Astrocyte (in vitro differentiated cells and primary cell): ENCODE data around the gene INPP4A. TPM values are rescaled to one million over a fixed set of nuclear protein-coding genes. Genes with fewer than 3 reads are reported as not detected.

Experiments used
- DNase-seq: peaks from one replicate; pipeline ENCODE4 v3.0.0-alpha.2; 2010; ENCODE audit warnings: low read depth
- FAIRE-seq: peaks from 2 replicates; lab custom pipeline; 2011; peaks lifted over from hg19 to GRCh38; lab: Jason Lieb, UNC
- H2AFZ ChIP-seq: 2 replicates; pipeline ENCODE4 v1.6.0; 2012; ENCODE audit warnings: low read depth, low read length, inconsistent platforms
- H3K27ac ChIP-seq: 2 replicates; pipeline ENCODE4 v1.5.1; 2011; ENCODE audit warnings: low read depth, low read length, inconsistent platforms
- H3K27me3 ChIP-seq: 2 replicates; pipeline ENCODE4 v1.6.0; 2011; ENCODE audit warnings: low read length, inconsistent platforms; ENCODE audit not compliant: insufficient read depth
- H3K36me3 ChIP-seq: 2 replicates; pipeline ENCODE4 v1.5.1; 2011; ENCODE audit warnings: low read length, inconsistent platforms; ENCODE audit not compliant: insufficient read depth
- H3K4me1 ChIP-seq: 2 replicates; pipeline ENCODE4 v1.5.1; 2011; ENCODE audit warnings: low read length, inconsistent platforms; ENCODE audit not compliant: insufficient read depth
- H3K4me2 ChIP-seq: 2 replicates; pipeline ENCODE4 v1.6.0; 2012; ENCODE audit warnings: low read length, inconsistent platforms
- H3K4me3 ChIP-seq: 2 replicates; pipeline ENCODE4 v1.5.1; 2011; ENCODE audit warnings: low read depth, mild to moderate bottlenecking, low read length, inconsistent platforms; ENCODE audit not compliant: insufficient read depth
- H3K79me2 ChIP-seq: 2 replicates; pipeline ENCODE4 v1.6.0; 2012; ENCODE audit warnings: mild to moderate bottlenecking, low read length, inconsistent platforms; ENCODE audit not compliant: insufficient read depth
- H3K9ac ChIP-seq: 2 replicates; pipeline ENCODE4 v1.6.0; 2012; ENCODE audit warnings: mild to moderate bottlenecking, low read length, inconsistent platforms
- H3K9me3 ChIP-seq: 2 replicates; pipeline ENCODE4 v1.5.1; 2012; ENCODE audit warnings: low read depth, mild to moderate bottlenecking, low read length, inconsistent platforms; ENCODE audit not compliant: insufficient read depth
- H4K20me1 ChIP-seq: 2 replicates; pipeline ENCODE4 v1.6.0; 2012; ENCODE audit warnings: low read length, inconsistent platforms; ENCODE audit not compliant: insufficient read depth
- H3K27ac Mint-ChIP-seq: one replicate; pipeline ENCODE4 v1.8.0; 2021; ENCODE audit warnings: mild to moderate bottlenecking, mixed read lengths; ENCODE audit not compliant: unreplicated experiment
- H3K27me3 Mint-ChIP-seq: one replicate; pipeline ENCODE4 v1.8.0; 2021; ENCODE audit warnings: low read depth, mixed read lengths; ENCODE audit not compliant: unreplicated experiment
- H3K36me3 Mint-ChIP-seq: one replicate; pipeline ENCODE4 v1.8.0; 2021; ENCODE audit warnings: low read depth, mixed read lengths; ENCODE audit not compliant: unreplicated experiment
- H3K4me1 Mint-ChIP-seq: one replicate; pipeline ENCODE4 v1.8.0; 2021; ENCODE audit warnings: low read depth, mixed read lengths; ENCODE audit not compliant: unreplicated experiment
- H3K4me3 Mint-ChIP-seq: one replicate; pipeline ENCODE4 v1.8.0; 2021; ENCODE audit warnings: mild to moderate bottlenecking, moderate library complexity, mixed read lengths; ENCODE audit not compliant: unreplicated experiment
- H3K9me3 Mint-ChIP-seq: one replicate; pipeline ENCODE4 v1.8.0; 2021; ENCODE audit warnings: mild to moderate bottlenecking, mixed read lengths; ENCODE audit not compliant: unreplicated experiment
- CTCF ChIP-seq: IDR thresholded peaks from 2 replicates; pipeline ENCODE4 v1.5.1; 2011; ENCODE audit warnings: low read depth, mild to moderate bottlenecking, inconsistent platforms, low read length, moderate library complexity; ENCODE audit not compliant: insufficient read depth
- EZH2 ChIP-seq: IDR thresholded peaks from 2 replicates; pipeline ENCODE4 v1.6.1; 2012; ENCODE audit warnings: mild to moderate bottlenecking, low read length, inconsistent platforms; ENCODE audit not compliant: insufficient read depth
- total RNA-seq: library from RNA; stranded (reverse); gene quantifications from 2 replicates; pipeline ENCODE4 v1.2.1, GENCODE V29; 2021

The INPP4A gene
- total RNA-seq, 1 donor from 2014 or later = 19.4 TPM

- FAIRE-seq = no peak
- H3K4me3 Mint-ChIP-seq = no peak overlapping the region
Observed at GRCh38 chr2:98580656-98581284, 136.1 kb downstream of the INPP4A start.

GRCh38 chr2:98582523-98582922, 137.9 kb downstream of the INPP4A start:
- FAIRE-seq (no peak), DNase-seq (no peak)
- H3K9me3 ChIP-seq = no peaks in the 10 kb centered on the region
- H3K4me3 Mint-ChIP-seq = no peak overlapping the region
- H2AFZ ChIP-seq = no peak overlapping the region
- no peak overlapping the region for H3K27ac Mint-ChIP-seq
- peaks cover 9% of the 10 kb centered on the region for H3K36me3 ChIP-seq
- no peaks in the 10 kb centered on the region for H3K9me3 Mint-ChIP-seq
- TF ChIP-seq CTCF (no peak), EZH2 (no peak)
- no peaks in the 10 kb centered on the region for H3K27me3 ChIP-seq
- peaks cover 10% of the 10 kb centered on the region for H3K36me3 Mint-ChIP-seq
- no peaks in the 10 kb centered on the region for H3K4me1 ChIP-seq
- H3K4me3 ChIP-seq = no peak overlapping the region
- H3K4me1 Mint-ChIP-seq = no peaks in the 10 kb centered on the region
- no peaks in the 10 kb centered on the region for H4K20me1 ChIP-seq
- no peak overlapping the region for H3K4me2 ChIP-seq
- no peak overlapping the region for H3K27ac ChIP-seq
- H3K79me2 ChIP-seq = no peaks in the 10 kb centered on the region
- H3K27me3 Mint-ChIP-seq = no peaks in the 10 kb centered on the region
- no peak overlapping the region for H3K9ac ChIP-seq

More at GRCh38 chr2:98580656-98581284, 136.1 kb downstream of the INPP4A start:
- no peak for TF ChIP-seq EZH2
- TF ChIP-seq CTCF = no peak
- Histone ChIP-seq H3K4me3 (no peak overlapping the region), H3K79me2 (no peaks in the 10 kb centered on the region), H3K9ac (no peak overlapping the region), H2AFZ (no peak overlapping the region), H3K4me2 (no peak overlapping the region), H4K20me1 (no peaks in the 10 kb centered on the region), H3K9me3 (no peaks in the 10 kb centered on the region), H3K27me3 (no peaks in the 10 kb centered on the region), H3K27ac (no peak overlapping the region), H3K4me1 (no peaks in the 10 kb centered on the region), H3K36me3 (peaks cover 10% of the 10 kb centered on the region)
- Mint-ChIP-seq H3K4me1 (no peaks in the 10 kb centered on the region), H3K36me3 (peaks cover 16% of the 10 kb centered on the region), H3K9me3 (no peaks in the 10 kb centered on the region), H3K27me3 (no peaks in the 10 kb centered on the region), H3K27ac (no peak overlapping the region)
- no peak for DNase-seq

GRCh38 chr2:98583276-98583675, 138.6 kb downstream of the INPP4A start:
- Histone ChIP-seq H3K27me3 (no peaks in the 10 kb centered on the region), H3K9me3 (no peaks in the 10 kb centered on the region), H3K36me3 (peaks cover 7% of the 10 kb centered on the region), H3K4me1 (no peaks in the 10 kb centered on the region), H3K4me2 (no peak overlapping the region), H3K9ac (no peak overlapping the region), H3K79me2 (no peaks in the 10 kb centered on the region), H3K27ac (no peak overlapping the region), H4K20me1 (no peaks in the 10 kb centered on the region), H2AFZ (no peak overlapping the region), H3K4me3 (no peak overlapping the region)
- Mint-ChIP-seq H3K36me3 (peaks cover 8% of the 10 kb centered on the region), H3K9me3 (no peaks in the 10 kb centered on the region), H3K4me3 (no peak overlapping the region), H3K4me1 (no peaks in the 10 kb centered on the region), H3K27me3 (no peaks in the 10 kb centered on the region), H3K27ac (no peak overlapping the region)
- no peak for FAIRE-seq
- TF ChIP-seq EZH2 (no peak), CTCF (no peak)
- DNase-seq = no peak
